CD4-positive, alpha-beta T cell (primary cell): ENCODE measurements around the gene EHHADH. TPM values are rescaled to one million over a fixed set of nuclear protein-coding genes. Genes with fewer than 3 reads are reported as not detected.

Experiments
- ATAC-seq: fragments of 200-7000 bp; cut with Tn5 transposase; one replicate; pipeline ENCODE4 v1.10.0; 2022; ENCODE audit warnings: mild to moderate bottlenecking; ENCODE audit not compliant: poor library complexity
- CTCF ChIA-PET: fragments of 350-600 bp; sonication (Branson Sonifier 250); formaldehyde crosslinking; loops from one replicate; lab custom pipeline; 2021; ENCODE audit warnings: antibody characterized with exemption, inconsistent platforms; lab: Charles Lee
- POLR2A ChIA-PET: fragments of 350-600 bp; sonication (Branson Sonifier 250); formaldehyde crosslinking; loops from one replicate; lab custom pipeline; 2021; ENCODE audit warnings: antibody characterized with exemption, inconsistent platforms; lab: Charles Lee
- DNase-seq, 14 experiments: peaks; one replicate each; pipeline ENCODE4 v3.0.0-alpha.2; 2013 to 2020; ENCODE audit warnings: mixed read lengths in 2 of 14
- H3K27ac ChIP-seq, 2 donors: one replicate each; pipeline versions ENCODE4 v1.5.1 to v1.7.0; 2013; ENCODE audit warnings: low read length in 2 of 2, low read depth in 1 of 2, mild to moderate bottlenecking in 1 of 2
- H3K27me3 ChIP-seq, 2 experiments: 1 replicate in 1 of 2; 2 replicates in 1 of 2; pipeline versions ENCODE4 v1.6.1 to v1.7.0; 2013; ENCODE audit warnings: low read length in 2 of 2, control low read depth in 1 of 2, mild to moderate bottlenecking in 1 of 2, moderate library complexity in 1 of 2; ENCODE audit not compliant: insufficient read depth in 2 of 2, control insufficient read depth in 1 of 2
- H3K36me3 ChIP-seq: one replicate; pipeline ENCODE4 v1.6.1; 2013; ENCODE audit warnings: low read length, control low read depth; ENCODE audit not compliant: insufficient read depth
- H3K4me1 ChIP-seq: one replicate; pipeline ENCODE4 v1.6.1; 2013; ENCODE audit warnings: low read length, control low read depth; ENCODE audit not compliant: insufficient read depth
- H3K4me3 ChIP-seq: one replicate; pipeline ENCODE4 v1.5.1; 2013; ENCODE audit warnings: mild to moderate bottlenecking, low read length, moderate library complexity
- H3K9me3 ChIP-seq, 2 experiments: 1 replicate in 1 of 2; 2 replicates in 1 of 2; pipeline versions ENCODE4 v1.6.1 to v1.7.0; 2013; ENCODE audit warnings: low read length in 2 of 2, mild to moderate bottlenecking in 2 of 2, control low read depth in 1 of 2, moderate library complexity in 1 of 2; ENCODE audit not compliant: control insufficient read depth in 1 of 2, insufficient read depth in 1 of 2
- H3K27ac Mint-ChIP-seq: one replicate; pipeline ENCODE4 v1.8.0; 2020; ENCODE audit warnings: mixed read lengths
- H3K27me3 Mint-ChIP-seq: one replicate; pipeline ENCODE4 v1.8.0; 2021; ENCODE audit warnings: mixed read lengths
- H3K36me3 Mint-ChIP-seq: one replicate; pipeline ENCODE4 v1.8.0; 2021; ENCODE audit warnings: low read depth, mixed read lengths
- H3K4me1 Mint-ChIP-seq: one replicate; pipeline ENCODE4 v1.8.0; 2021; ENCODE audit warnings: low read depth, mixed read lengths
- H3K4me3 Mint-ChIP-seq: one replicate; pipeline ENCODE4 v1.8.0; 2020; ENCODE audit warnings: mild to moderate bottlenecking, mixed read lengths
- H3K9me3 Mint-ChIP-seq: one replicate; pipeline ENCODE4 v1.8.0; 2020; ENCODE audit warnings: mixed read lengths
- intact Hi-C, 2 experiments: fragments of 100-400 bp; cut with DNase I in 1 of 2; cut with micrococcal nuclease in 1 of 2; formaldehyde crosslinking; loops; one replicate each; pipeline versions ENCODE4 v1.15.1 to v1.9.0; 2023 to 2025; cut with DNase I, micrococcal nuclease
- total RNA-seq, 174 experiments: library from RNA in 2 of 174; stranded (reverse) in 2 of 174; gene quantifications; one replicate each; pipeline ENCODE4 v1.2.3 and lab custom pipeline; 2021 to 2026
- TF ChIP-seq, protein P1 (sequence below): fragments of 200-600 bp; IDR thresholded peaks from one replicate; pipeline ENCODE4 v1.8.0; 2022; ENCODE audit warnings: antibody characterized with exemption, mild to moderate bottlenecking

Gene EHHADH
- total RNA-seq, 2 experiments from 2014 or later, result 0.11 to 0.52 TPM

DNA sequence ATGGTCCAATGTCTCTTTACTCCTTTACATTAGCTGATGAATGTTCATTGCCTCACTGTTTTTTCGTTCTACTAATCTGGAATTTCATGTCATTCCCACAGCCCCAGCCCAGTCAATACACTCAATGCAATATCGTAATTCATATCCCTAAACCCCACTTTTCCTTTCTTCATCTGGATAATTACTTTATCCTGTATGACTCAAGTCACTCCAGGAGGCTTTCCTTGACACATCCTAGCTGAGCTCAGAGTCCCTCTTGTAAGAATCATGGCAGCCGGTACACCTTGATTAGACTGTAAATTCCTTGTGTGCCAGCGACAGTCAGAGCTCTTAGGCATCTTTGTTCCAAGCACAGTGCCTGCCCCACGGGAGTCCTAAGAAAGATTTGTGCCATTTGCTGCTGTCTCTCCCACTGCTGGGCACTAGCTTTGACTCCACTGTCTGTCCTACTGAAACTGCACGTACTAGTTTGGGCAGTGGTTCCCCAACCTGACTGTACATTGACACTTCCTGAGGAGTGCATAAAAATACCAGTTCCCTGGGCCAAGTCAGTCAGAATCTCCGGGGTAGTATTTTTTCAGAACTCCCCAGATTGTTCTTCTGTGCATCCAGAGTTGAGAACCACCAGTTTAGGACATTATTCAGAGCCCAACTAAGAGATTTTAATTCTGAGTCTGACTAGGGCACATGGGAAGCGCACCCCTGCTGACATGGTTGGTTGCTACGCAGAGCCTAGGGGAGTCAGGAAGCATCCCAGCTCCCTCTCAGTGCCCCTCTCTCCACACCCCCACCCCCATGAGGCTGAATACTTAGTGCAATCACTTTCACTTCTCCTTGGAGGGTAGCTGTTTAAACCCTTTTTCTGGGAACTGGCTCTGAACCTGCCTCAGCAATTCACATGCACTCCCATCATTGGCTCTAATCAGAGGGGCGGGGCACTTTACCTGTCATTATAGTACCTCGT, 81.5 kb downstream of the EHHADH start:
- no peaks in the 10 kb centered on the region for H3K4me1 ChIP-seq
- DNase-seq, result no peak
- Mint-ChIP-seq H3K4me3 (no peak overlapping the region), H3K27me3 (peaks cover 18% of the 10 kb centered on the region), H3K36me3 (no peaks in the 10 kb centered on the region), H3K27ac (no peak overlapping the region), H3K9me3 (no peaks in the 10 kb centered on the region), H3K4me1 (no peaks in the 10 kb centered on the region)
- no peak overlapping the region for H3K4me3 ChIP-seq
- intact Hi-C loops, result no loop called here
- no peak for ATAC-seq
- ChIA-PET POLR2A (no interaction called here), CTCF (no interaction called here)
- peaks cover 0 to 1% of the 10 kb centered on the region in 2 experiments for H3K27me3 ChIP-seq
- TF ChIP-seq, protein P1, sequence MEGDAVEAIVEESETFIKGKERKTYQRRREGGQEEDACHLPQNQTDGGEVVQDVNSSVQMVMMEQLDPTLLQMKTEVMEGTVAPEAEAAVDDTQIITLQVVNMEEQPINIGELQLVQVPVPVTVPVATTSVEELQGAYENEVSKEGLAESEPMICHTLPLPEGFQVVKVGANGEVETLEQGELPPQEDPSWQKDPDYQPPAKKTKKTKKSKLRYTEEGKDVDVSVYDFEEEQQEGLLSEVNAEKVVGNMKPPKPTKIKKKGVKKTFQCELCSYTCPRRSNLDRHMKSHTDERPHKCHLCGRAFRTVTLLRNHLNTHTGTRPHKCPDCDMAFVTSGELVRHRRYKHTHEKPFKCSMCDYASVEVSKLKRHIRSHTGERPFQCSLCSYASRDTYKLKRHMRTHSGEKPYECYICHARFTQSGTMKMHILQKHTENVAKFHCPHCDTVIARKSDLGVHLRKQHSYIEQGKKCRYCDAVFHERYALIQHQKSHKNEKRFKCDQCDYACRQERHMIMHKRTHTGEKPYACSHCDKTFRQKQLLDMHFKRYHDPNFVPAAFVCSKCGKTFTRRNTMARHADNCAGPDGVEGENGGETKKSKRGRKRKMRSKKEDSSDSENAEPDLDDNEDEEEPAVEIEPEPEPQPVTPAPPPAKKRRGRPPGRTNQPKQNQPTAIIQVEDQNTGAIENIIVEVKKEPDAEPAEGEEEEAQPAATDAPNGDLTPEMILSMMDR, result no peak
- no peak overlapping the region for H3K27ac ChIP-seq
- H3K9me3 ChIP-seq, result no peaks in the 10 kb centered on the region
- H3K36me3 ChIP-seq, result no peaks in the 10 kb centered on the region

DNA sequence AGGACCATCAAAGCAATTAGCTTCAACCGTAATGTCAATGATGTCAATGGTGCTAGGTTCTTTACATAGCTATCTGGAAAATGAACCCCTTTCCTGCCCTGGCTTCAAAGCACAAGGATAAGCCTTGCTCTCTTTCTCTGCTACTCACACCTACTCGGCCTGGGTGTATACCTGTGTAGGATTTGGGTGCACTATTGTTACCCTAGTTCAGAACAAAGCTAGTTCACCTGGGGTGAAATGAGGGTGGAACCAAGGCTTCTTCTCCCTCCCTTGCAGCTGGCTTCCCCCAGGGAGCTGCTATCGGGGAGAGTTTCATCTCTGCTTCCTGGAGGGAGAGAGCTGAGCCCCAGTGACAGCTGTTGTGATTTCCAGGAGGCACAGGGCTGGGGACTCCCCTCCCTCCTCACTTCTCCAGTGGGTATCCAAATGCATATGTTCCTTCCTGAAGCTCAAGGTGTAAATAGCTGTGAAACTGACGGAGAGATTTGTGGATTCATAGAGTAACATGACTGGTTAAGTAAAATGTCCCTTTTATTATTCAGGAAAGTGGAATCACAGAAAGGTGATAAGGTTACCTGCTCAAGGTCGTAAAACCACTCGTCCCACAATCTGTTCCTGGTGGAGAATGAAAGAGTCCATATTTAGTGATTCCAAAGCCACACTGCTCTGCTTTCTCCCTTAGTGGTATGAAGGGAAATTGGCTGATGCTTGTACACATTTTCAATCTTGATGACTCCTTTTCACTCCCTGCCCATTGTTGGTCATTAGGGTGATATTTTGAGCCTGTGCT, 89.2 kb downstream of the EHHADH start:
- Mint-ChIP-seq H3K36me3 (no peaks in the 10 kb centered on the region), H3K27me3 (peaks cover 29% of the 10 kb centered on the region), H3K4me1 (no peaks in the 10 kb centered on the region), H3K27ac (no peak overlapping the region), H3K4me3 (no peak overlapping the region), H3K9me3 (no peaks in the 10 kb centered on the region)
- no peak for DNase-seq
- H3K4me1 ChIP-seq, result no peaks in the 10 kb centered on the region
- CTCF ChIA-PET, result no interaction called here
- no peaks in the 10 kb centered on the region for H3K36me3 ChIP-seq
- no peaks in the 10 kb centered on the region for H3K9me3 ChIP-seq
- H3K27me3 ChIP-seq, result peaks cover 0 to 2% of the 10 kb centered on the region in 2 experiments
- intact Hi-C loops, result no loop called here
- POLR2A ChIA-PET, result no interaction called here
- TF ChIP-seq, protein P1, result no peak
- no peak overlapping the region for H3K4me3 ChIP-seq
- H3K27ac ChIP-seq, result no peak overlapping the region
- no peak for ATAC-seq

- intact Hi-C loops, result no loop called here
- DNase-seq, result no peak
- H3K4me3 ChIP-seq, result no peak overlapping the region
- H3K9me3 ChIP-seq, result no peaks in the 10 kb centered on the region
- POLR2A ChIA-PET, result no interaction called here
- Mint-ChIP-seq H3K4me1 (no peaks in the 10 kb centered on the region), H3K27me3 (peaks cover 38% of the 10 kb centered on the region), H3K27ac (no peak overlapping the region), H3K4me3 (no peak overlapping the region), H3K36me3 (no peaks in the 10 kb centered on the region), H3K9me3 (no peaks in the 10 kb centered on the region)
- CTCF ChIA-PET, result no interaction called here
- no peaks in the 10 kb centered on the region for H3K36me3 ChIP-seq
- no peaks in the 10 kb centered on the region for H3K4me1 ChIP-seq
- TF ChIP-seq, protein P1, result no peak
- ATAC-seq, result no peak
- peaks cover 0 to 2% of the 10 kb centered on the region in 2 experiments for H3K27me3 ChIP-seq
- H3K27ac ChIP-seq, result no peak overlapping the region
These were observed 91.2 kb downstream of the EHHADH start for GRCh38 chr3:185162634-185163033.
